ENCODE data around the gene PPP6R3. TPM values are rescaled to one million over a fixed set of nuclear protein-coding genes. Genes with fewer than 3 reads are reported as not detected.

PPP6R3 gene
- total RNA-seq, 1 donor from 2014 or later, result 115 TPM

DNA sequence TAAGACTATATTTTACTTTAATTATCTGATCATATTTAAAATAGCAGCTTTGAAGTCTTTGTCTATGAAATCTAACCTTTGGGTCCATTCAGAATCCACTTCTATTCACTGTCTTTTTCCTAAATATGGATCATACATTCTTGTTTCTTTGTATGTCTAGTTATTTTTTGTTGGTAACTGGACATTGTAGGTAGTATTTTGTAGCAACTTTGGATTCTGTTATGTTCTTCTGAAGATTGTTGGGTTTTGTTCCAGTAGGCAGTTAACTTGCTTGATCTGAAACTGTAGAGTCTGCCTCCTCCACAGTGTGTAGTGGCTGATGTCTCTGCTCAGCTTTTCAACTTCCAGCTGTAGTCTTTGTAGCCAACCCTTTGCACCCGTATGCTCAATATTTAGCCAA lies 186.3 kb downstream of the PPP6R3 start:
- no peaks in the 10 kb centered on the region for H3K27me3 Mint-ChIP-seq (ENCODE audit: unreplicated experiment)
- DNase-seq (ENCODE audit: low spot score), result no peak
- TF ChIP-seq, protein P1, sequence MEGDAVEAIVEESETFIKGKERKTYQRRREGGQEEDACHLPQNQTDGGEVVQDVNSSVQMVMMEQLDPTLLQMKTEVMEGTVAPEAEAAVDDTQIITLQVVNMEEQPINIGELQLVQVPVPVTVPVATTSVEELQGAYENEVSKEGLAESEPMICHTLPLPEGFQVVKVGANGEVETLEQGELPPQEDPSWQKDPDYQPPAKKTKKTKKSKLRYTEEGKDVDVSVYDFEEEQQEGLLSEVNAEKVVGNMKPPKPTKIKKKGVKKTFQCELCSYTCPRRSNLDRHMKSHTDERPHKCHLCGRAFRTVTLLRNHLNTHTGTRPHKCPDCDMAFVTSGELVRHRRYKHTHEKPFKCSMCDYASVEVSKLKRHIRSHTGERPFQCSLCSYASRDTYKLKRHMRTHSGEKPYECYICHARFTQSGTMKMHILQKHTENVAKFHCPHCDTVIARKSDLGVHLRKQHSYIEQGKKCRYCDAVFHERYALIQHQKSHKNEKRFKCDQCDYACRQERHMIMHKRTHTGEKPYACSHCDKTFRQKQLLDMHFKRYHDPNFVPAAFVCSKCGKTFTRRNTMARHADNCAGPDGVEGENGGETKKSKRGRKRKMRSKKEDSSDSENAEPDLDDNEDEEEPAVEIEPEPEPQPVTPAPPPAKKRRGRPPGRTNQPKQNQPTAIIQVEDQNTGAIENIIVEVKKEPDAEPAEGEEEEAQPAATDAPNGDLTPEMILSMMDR (IDR thresholded peaks at IDR 0.05; ENCODE audit: unreplicated experiment), result no peak
- no peaks in the 10 kb centered on the region for H3K4me1 Mint-ChIP-seq (ENCODE audit: unreplicated experiment)
- peaks cover 13% of the 10 kb centered on the region for H3K9me3 Mint-ChIP-seq (ENCODE audit: unreplicated experiment)
- H3K4me3 Mint-ChIP-seq (ENCODE audit: unreplicated experiment), result no peak overlapping the region
- peaks cover 12% of the 10 kb centered on the region for H3K36me3 Mint-ChIP-seq (ENCODE audit: low read depth, unreplicated experiment)
- no peak overlapping the region for H3K27ac Mint-ChIP-seq (ENCODE audit: unreplicated experiment)

DNA sequence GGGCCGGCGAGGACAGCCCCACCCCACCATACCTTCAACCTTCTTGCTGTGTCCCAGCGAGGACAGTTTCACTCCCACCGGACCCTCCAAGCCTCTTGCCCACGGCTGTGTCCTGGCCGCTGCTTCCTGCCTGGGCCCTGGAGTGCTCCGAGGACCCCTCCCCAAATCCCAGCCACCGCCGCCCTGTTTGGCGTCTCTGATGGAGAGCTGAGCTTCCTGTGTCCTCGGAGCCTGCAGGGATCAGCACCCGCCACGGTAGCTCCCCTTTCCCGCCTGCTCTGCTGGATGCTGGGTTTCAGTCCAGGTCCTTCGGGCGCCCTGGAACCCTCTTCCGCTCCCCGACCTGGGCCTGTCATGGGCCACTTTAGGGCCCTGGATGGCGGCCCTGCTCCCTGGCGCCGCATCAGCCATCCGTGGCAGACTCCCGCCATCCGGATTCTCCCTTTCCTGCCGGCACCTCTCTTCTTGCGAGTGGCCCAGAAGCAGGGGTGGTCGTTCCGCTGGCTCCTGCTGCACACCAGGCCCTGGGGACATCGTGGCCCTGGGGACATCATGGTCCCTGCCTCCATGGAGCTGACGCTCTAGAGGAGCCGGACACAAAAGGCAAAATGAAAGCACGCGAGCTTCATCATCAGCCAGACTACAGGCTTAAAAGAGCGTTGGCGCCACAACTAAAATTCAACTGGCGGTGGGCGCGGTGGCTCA lies 189.5 kb downstream of the PPP6R3 start:
- Mint-ChIP-seq H3K36me3 (ENCODE audit: low read depth, unreplicated experiment) (peaks cover 4% of the 10 kb centered on the region), H3K4me3 (ENCODE audit: unreplicated experiment) (no peak overlapping the region), H3K27ac (ENCODE audit: unreplicated experiment) (no peak overlapping the region), H3K4me1 (ENCODE audit: unreplicated experiment) (no peaks in the 10 kb centered on the region), H3K9me3 (ENCODE audit: unreplicated experiment) (peaks cover 7% of the 10 kb centered on the region), H3K27me3 (ENCODE audit: unreplicated experiment) (peaks cover 2% of the 10 kb centered on the region)
- TF ChIP-seq, protein P1 (IDR thresholded peaks at IDR 0.05; ENCODE audit: unreplicated experiment), result no peak
- DNase-seq (ENCODE audit: low spot score), result no peak

GRCh38 chr11:68650801-68651200 lies 190.2 kb downstream of the PPP6R3 start:
- Mint-ChIP-seq H3K27me3 (ENCODE audit: unreplicated experiment) (peaks cover 2% of the 10 kb centered on the region), H3K4me3 (ENCODE audit: unreplicated experiment) (no peak overlapping the region), H3K9me3 (ENCODE audit: unreplicated experiment) (peaks cover 12% of the 10 kb centered on the region), H3K27ac (ENCODE audit: unreplicated experiment) (no peak overlapping the region), H3K36me3 (ENCODE audit: low read depth, unreplicated experiment) (peaks cover 9% of the 10 kb centered on the region), H3K4me1 (ENCODE audit: unreplicated experiment) (no peaks in the 10 kb centered on the region)
- TF ChIP-seq, protein P1 (IDR thresholded peaks at IDR 0.05; ENCODE audit: unreplicated experiment), result no peak
- no peak for DNase-seq (ENCODE audit: low spot score)

DNA sequence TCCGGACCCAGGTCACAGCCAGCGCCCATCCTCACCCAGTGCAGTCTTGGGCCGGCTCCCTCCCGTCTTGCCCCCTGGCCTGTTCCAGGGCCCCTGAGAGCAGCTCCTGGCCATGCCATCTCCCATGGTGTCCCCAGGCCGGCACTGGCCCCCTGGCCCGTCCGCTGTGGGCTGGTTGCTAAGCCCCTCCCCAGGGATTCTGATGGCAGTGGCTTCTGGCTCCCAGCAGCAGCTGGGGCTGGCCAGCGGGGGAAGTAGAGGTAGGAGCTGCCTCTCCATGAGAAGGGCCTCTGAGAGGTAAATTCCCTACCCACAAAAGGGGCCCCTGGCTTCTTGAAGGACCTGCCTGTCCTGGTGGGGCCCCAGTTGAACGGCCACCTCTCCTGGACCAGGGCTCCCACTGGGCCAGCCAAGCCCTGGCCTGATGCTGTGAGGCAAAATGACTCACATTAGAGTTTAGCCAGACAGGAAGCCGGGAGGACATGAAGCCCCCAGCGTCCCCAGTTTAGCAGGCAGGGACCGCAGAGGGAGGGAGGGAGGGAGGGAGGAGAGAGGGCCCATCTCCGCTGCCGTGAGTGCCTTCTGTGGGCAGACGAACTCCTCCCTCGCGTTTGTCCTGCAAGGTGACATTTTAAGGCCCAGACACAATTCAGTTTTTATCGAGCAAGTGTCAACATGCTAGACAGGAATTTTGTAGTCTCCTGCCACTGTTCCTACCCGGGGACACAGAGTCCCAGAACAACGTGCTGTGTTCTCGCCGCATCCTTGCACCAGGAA lies 190.8 kb downstream of the PPP6R3 start:
- Mint-ChIP-seq H3K27me3 (ENCODE audit: unreplicated experiment) (peaks cover 4% of the 10 kb centered on the region), H3K36me3 (ENCODE audit: low read depth, unreplicated experiment) (peaks cover 9% of the 10 kb centered on the region), H3K27ac (ENCODE audit: unreplicated experiment) (no peak overlapping the region), H3K4me3 (ENCODE audit: unreplicated experiment) (no peak overlapping the region), H3K9me3 (ENCODE audit: unreplicated experiment) (peaks cover 12% of the 10 kb centered on the region), H3K4me1 (ENCODE audit: unreplicated experiment) (no peaks in the 10 kb centered on the region)
- DNase-seq (ENCODE audit: low spot score), result no peak
- TF ChIP-seq, protein P1 (IDR thresholded peaks at IDR 0.05; ENCODE audit: unreplicated experiment), result no peak
